Activated B cell treated with CpG ODN at 0.5 μM for 24 hours (primary cell): ENCODE data around the gene TTC19. TPM values are rescaled to one million over a fixed set of nuclear protein-coding genes. Genes with fewer than 3 reads are reported as not detected.
A peak's percentile ranks its signal among the peaks of the same experiment; 100 is the strongest.

Experiments used
- ATAC-seq: fragments of 200-7000 bp; cut with Tn5 transposase; one replicate; pipeline ENCODE4 v1.10.0; 2021; ENCODE audit warnings: low read depth, mild to moderate bottlenecking, moderate library complexity
- CTCF ChIA-PET: fragments of 350-600 bp; sonication (Branson Sonifier 250); formaldehyde crosslinking; loops from one replicate; lab custom pipeline; 2021; ENCODE audit warnings: antibody characterized with exemption; lab: Charles Lee
- POLR2A ChIA-PET: fragments of 350-600 bp; sonication (Branson Sonifier 250); formaldehyde crosslinking; loops from one replicate; lab custom pipeline; 2021; ENCODE audit warnings: antibody characterized with exemption; lab: Charles Lee
- DNase-seq: peaks from one replicate; pipeline ENCODE4 v3.0.0; 2022
- H3K27ac Mint-ChIP-seq: one replicate; pipeline ENCODE4 v1.8.0; 2020; ENCODE audit warnings: mixed read lengths
- H3K27me3 Mint-ChIP-seq: one replicate; pipeline ENCODE4 v1.8.0; 2021; ENCODE audit warnings: mixed read lengths
- H3K36me3 Mint-ChIP-seq: one replicate; pipeline ENCODE4 v1.8.0; 2021; ENCODE audit warnings: low read depth, mixed read lengths
- H3K4me1 Mint-ChIP-seq: one replicate; pipeline ENCODE4 v1.8.0; 2021; ENCODE audit warnings: mixed read lengths
- H3K4me3 Mint-ChIP-seq: one replicate; pipeline ENCODE4 v1.8.0; 2020; ENCODE audit warnings: mild to moderate bottlenecking, mixed read lengths
- H3K9me3 Mint-ChIP-seq: one replicate; pipeline ENCODE4 v1.8.0; 2020; ENCODE audit warnings: mixed read lengths
- intact Hi-C: fragments of 100-400 bp; cut with micrococcal nuclease; formaldehyde crosslinking; loops from one replicate; pipeline ENCODE4 v1.15.1; 2024
- total RNA-seq: library from RNA; stranded (reverse); gene quantifications from 2 replicates; pipeline ENCODE4 v1.2.3, GENCODE V29; 2022
- TF ChIP-seq, protein P1 (sequence below): fragments of 200-600 bp; IDR thresholded peaks from one replicate; pipeline ENCODE4 v1.8.0; 2022; ENCODE audit warnings: antibody characterized with exemption, mild to moderate bottlenecking

The TTC19 gene
- total RNA-seq, 1 donor from 2014 or later = 34.2 TPM

DNA sequence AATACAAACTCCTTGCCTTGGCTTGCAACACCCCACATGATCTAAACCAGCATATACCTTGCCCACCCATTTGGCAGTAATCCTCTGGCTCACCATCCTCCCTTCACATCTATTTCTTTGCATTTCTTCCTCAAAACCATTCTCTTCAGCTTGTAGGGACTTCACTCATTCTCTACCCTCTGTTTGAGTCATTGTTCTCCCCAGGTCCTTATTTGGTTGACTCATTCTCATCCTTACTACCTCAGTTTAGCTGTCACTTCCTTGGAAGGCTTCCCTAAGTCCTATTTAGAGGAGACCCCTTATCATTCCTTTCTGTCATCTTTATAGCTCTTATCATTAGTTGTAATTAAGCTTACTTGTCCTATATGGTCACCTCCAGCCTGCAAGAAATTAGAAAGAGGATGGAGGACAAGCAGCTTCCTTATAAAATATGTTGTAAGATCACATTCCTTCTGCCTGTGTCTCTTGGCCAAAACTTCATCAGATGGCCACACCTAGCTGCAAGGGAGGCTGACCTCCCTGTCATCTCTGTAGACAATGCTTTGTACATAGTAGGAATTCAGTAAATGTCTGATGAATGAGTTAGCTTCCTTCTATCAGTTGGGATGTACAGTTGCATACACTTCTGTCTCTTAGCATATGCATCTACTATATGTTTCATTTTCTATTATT, 1.7 kb downstream of the TTC19 start:
- H3K4me1 Mint-ChIP-seq = peaks cover 28% of the 10 kb centered on the region
- no peaks in the 10 kb centered on the region for H3K9me3 Mint-ChIP-seq
- peak overlapping the region; percentile 3 for H3K27ac Mint-ChIP-seq
- H3K4me3 Mint-ChIP-seq = peak overlapping the region; percentile 85
- intact Hi-C loops = no loop called here
- no peak for ATAC-seq
- ChIA-PET POLR2A (no interaction called here), CTCF (no interaction called here)
- TF ChIP-seq, protein P1, sequence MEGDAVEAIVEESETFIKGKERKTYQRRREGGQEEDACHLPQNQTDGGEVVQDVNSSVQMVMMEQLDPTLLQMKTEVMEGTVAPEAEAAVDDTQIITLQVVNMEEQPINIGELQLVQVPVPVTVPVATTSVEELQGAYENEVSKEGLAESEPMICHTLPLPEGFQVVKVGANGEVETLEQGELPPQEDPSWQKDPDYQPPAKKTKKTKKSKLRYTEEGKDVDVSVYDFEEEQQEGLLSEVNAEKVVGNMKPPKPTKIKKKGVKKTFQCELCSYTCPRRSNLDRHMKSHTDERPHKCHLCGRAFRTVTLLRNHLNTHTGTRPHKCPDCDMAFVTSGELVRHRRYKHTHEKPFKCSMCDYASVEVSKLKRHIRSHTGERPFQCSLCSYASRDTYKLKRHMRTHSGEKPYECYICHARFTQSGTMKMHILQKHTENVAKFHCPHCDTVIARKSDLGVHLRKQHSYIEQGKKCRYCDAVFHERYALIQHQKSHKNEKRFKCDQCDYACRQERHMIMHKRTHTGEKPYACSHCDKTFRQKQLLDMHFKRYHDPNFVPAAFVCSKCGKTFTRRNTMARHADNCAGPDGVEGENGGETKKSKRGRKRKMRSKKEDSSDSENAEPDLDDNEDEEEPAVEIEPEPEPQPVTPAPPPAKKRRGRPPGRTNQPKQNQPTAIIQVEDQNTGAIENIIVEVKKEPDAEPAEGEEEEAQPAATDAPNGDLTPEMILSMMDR = no peak
- H3K36me3 Mint-ChIP-seq = peaks cover 67% of the 10 kb centered on the region
- no peaks in the 10 kb centered on the region for H3K27me3 Mint-ChIP-seq
- DNase-seq = no peak

GRCh38 chr17:16002708-16003260, 3.2 kb downstream of the TTC19 start:
- Mint-ChIP-seq H3K27ac (no peak overlapping the region), H3K27me3 (no peaks in the 10 kb centered on the region), H3K9me3 (no peaks in the 10 kb centered on the region), H3K36me3 (peaks cover 72% of the 10 kb centered on the region), H3K4me1 (peaks cover 28% of the 10 kb centered on the region), H3K4me3 (no peak overlapping the region)
- intact Hi-C loops = no loop called here
- ChIA-PET POLR2A (no interaction called here), CTCF (no interaction called here)
- DNase-seq (no peak), ATAC-seq (no peak)
- TF ChIP-seq, protein P1 = no peak

GRCh38 chr17:16003841-16004240, 4.2 kb downstream of the TTC19 start:
- ChIA-PET CTCF (no interaction called here), POLR2A (no interaction called here)
- peaks cover 83% of the 10 kb centered on the region for H3K36me3 Mint-ChIP-seq
- intact Hi-C loops = no loop called here
- H3K27me3 Mint-ChIP-seq = no peaks in the 10 kb centered on the region
- no peak overlapping the region for H3K4me3 Mint-ChIP-seq
- H3K4me1 Mint-ChIP-seq = peaks cover 20% of the 10 kb centered on the region
- no peak for DNase-seq
- H3K27ac Mint-ChIP-seq = no peak overlapping the region
- ATAC-seq = no peak
- H3K9me3 Mint-ChIP-seq = no peaks in the 10 kb centered on the region
- TF ChIP-seq, protein P1 = no peak

DNA sequence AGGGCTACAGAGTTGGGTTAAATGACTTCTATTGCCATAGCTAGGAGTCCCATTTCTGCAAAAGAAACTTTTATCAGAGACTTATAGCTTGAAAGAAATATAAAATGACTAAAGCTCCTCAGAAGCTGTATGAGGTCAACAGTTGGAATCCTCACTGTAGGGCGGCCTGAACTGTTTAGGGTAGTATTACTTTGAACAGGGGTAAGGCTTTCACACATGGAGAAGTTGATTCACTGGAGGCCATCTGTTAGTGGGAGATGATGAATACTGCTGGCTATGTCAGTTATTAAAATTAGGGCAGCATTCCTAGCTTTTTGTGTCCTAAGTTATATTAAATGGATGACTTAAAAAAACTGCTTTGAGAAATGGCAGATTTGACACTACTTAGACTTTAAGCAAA, 6.0 kb downstream of the TTC19 start:
- H3K27me3 Mint-ChIP-seq = no peaks in the 10 kb centered on the region
- intact Hi-C loops = no loop called here
- DNase-seq (no peak), ATAC-seq (no peak)
- POLR2A ChIA-PET = interaction anchor here (1.6 kb wide), 1 partner anchor 8 kb away, joined by 3 read pairs; no protein-coding TSS in a partner anchor
- CTCF ChIA-PET = no interaction called here
- H3K4me1 Mint-ChIP-seq = peaks cover 12% of the 10 kb centered on the region
- H3K27ac Mint-ChIP-seq = no peak overlapping the region
- no peaks in the 10 kb centered on the region for H3K9me3 Mint-ChIP-seq
- TF ChIP-seq, protein P1 = no peak
- peaks cover 83% of the 10 kb centered on the region for H3K36me3 Mint-ChIP-seq
- no peak overlapping the region for H3K4me3 Mint-ChIP-seq

- H3K4me1 Mint-ChIP-seq = no peaks in the 10 kb centered on the region
- no peaks in the 10 kb centered on the region for H3K27me3 Mint-ChIP-seq
- no peak overlapping the region for H3K27ac Mint-ChIP-seq
- TF ChIP-seq, protein P1 = no peak
- intact Hi-C loops = no loop called here
- ChIA-PET POLR2A (interaction anchor here (1.1 kb wide), 1 partner anchor 14 kb away, joined by 3 read pairs; no protein-coding TSS in a partner anchor), CTCF (no interaction called here)
- no peak for DNase-seq
- no peak for ATAC-seq
- H3K36me3 Mint-ChIP-seq = peaks cover 81% of the 10 kb centered on the region
- H3K9me3 Mint-ChIP-seq = no peaks in the 10 kb centered on the region
- H3K4me3 Mint-ChIP-seq = no peak overlapping the region
Observed at GRCh38 chr17:16007439-16007838, 7.8 kb downstream of the TTC19 start.
